ENCODE results near the gene EPX.
A peak's percentile ranks its signal among the peaks of the same experiment; 100 is the strongest.
"Not testable (repeated sequence)": the region's sequence is repeated elsewhere in the genome, so short reads cannot be mapped to it uniquely, and the experiment has no call there.

The EPX gene

DNA sequence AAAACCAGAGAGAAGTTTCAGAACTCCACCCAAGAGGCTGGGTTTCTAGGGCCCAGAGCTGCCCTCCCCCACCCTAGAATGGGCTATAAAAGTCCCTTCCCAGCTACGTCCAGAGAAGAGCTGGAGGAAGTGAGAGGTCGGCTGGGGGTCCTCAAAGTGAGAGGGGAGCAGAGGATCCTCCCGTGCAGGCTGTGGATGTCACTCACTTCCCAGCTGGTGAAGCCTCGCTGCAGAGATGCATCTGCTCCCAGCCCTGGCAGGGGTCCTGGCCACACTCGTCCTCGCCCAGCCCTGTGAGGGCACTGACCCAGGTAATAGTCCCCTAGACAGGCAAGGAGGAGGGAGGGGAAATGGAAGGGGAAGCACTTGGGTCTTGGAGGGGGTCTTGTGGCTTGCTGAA is at the start of gene EPX:
Gene EPX, plus strand, starts transcription at position 115 of the 400 bp plus-strand sequence. Its CDS starts 121 bp downstream, at position 236.
- TF ChIP-seq, protein P1, sequence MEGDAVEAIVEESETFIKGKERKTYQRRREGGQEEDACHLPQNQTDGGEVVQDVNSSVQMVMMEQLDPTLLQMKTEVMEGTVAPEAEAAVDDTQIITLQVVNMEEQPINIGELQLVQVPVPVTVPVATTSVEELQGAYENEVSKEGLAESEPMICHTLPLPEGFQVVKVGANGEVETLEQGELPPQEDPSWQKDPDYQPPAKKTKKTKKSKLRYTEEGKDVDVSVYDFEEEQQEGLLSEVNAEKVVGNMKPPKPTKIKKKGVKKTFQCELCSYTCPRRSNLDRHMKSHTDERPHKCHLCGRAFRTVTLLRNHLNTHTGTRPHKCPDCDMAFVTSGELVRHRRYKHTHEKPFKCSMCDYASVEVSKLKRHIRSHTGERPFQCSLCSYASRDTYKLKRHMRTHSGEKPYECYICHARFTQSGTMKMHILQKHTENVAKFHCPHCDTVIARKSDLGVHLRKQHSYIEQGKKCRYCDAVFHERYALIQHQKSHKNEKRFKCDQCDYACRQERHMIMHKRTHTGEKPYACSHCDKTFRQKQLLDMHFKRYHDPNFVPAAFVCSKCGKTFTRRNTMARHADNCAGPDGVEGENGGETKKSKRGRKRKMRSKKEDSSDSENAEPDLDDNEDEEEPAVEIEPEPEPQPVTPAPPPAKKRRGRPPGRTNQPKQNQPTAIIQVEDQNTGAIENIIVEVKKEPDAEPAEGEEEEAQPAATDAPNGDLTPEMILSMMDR (IDR thresholded peaks at IDR 0.05; ENCODE audit: borderline replicate concordance, control extremely low read depth, extremely low read depth, insufficient read depth, missing control alignments): no peak
- peak; percentile 50 for DNase-seq (ENCODE audit: low spot score)

DNA sequence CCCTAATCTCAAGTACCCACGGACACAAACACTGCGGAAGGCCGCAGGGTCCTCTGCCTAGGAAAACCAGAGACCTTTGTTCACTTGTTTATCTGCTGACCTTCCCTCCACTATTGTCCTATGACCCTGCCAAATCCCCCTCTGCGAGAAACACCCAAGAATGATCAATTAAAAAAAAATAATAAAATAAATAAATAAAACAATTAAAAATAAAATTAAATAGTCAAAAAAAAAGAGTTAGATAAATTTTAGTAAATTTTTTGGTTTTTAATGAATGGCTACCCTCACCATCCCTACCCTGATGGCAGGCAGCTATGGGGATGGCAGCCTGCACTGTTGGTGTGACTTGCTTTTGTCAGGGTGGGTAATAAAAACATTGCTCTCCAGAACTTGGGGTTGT is 49.2 kb upstream of the EPX start:
- in situ Hi-C loops (cut with MboI; ENCODE audit: low sequenced_read_pairs, unreplicated experiment); DNase-seq (ENCODE audit: low spot score): not testable (repeated sequence)

More for the DNA sequence above, at the start of gene EPX:
- in situ Hi-C loops (cut with MboI; ENCODE audit: low sequenced_read_pairs, unreplicated experiment): no loop called here

- in situ Hi-C loops (cut with MboI; ENCODE audit: low sequenced_read_pairs, unreplicated experiment): no loop called here
- TF ChIP-seq, protein P1 (IDR thresholded peaks at IDR 0.05; ENCODE audit: borderline replicate concordance, control extremely low read depth, extremely low read depth, insufficient read depth, missing control alignments): no peak
- DNase-seq (ENCODE audit: low spot score): no peak
Measured at GRCh38 chr17:58144801-58145200, 47.7 kb upstream of the EPX start.

DNA sequence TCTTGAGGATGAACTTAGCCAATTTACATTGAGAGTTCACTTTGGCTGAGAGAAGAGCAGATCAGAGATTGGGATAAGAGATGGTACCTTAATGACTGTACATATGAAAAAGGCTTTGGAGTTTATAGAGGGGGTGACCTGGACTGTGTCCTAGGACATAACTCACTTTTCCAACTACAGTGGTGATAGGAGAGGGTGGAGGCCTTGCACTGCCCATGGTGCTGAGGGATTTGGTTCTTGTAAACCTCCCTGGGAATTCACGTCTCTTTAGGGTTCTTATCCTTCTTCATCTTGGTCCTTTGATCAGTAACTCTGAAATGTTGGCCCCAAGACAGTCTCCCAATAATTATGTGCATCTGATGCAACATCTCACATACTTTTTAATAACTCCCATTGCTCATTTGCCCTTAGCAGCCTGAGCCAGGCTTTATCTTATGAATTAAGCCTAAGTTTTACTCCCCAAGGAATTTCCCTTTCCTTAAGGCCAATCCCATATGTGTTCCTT is 44.5 kb upstream of the EPX start, which contains the start of gene OR4D1:
Gene OR4D1, plus strand, starts transcription at position 455 of the 505 bp plus-strand sequence. CDS start 6,770 bp downstream, outside the sequence.
- TF ChIP-seq, protein P1 (IDR thresholded peaks at IDR 0.05; ENCODE audit: borderline replicate concordance, control extremely low read depth, extremely low read depth, insufficient read depth, missing control alignments): no peak
- no peak for DNase-seq (ENCODE audit: low spot score)
- in situ Hi-C loops (cut with MboI; ENCODE audit: low sequenced_read_pairs, unreplicated experiment): no loop called here

GRCh38 chr17:58148609-58149008 is 43.9 kb upstream of the EPX start:
- TF ChIP-seq, protein P1 (IDR thresholded peaks at IDR 0.05; ENCODE audit: borderline replicate concordance, control extremely low read depth, extremely low read depth, insufficient read depth, missing control alignments): no peak
- in situ Hi-C loops (cut with MboI; ENCODE audit: low sequenced_read_pairs, unreplicated experiment): no loop called here
- no peak for DNase-seq (ENCODE audit: low spot score)

DNA sequence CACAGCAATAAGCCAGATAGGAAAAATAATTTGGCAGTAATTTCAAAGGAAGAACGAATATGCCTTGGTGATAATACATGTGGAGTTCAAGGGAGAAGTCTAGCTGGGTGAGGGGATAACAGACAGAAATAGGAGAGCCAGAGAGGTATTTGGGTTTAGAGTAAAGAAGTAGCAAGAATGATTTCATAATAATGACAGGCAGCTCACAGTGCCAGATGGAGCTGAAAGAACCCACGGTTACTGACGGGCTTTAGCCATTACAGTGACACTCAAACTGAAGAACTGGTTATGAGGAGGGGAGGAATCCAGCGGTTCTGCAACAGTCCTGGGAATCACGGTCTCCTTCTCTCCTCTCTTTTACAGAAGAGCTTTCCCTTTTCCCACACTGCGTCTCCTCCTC is 42.1 kb upstream of the EPX start:
- TF ChIP-seq, protein P1 (IDR thresholded peaks at IDR 0.05; ENCODE audit: borderline replicate concordance, control extremely low read depth, extremely low read depth, insufficient read depth, missing control alignments): no peak
- DNase-seq (ENCODE audit: low spot score): no peak
- in situ Hi-C loops (cut with MboI; ENCODE audit: low sequenced_read_pairs, unreplicated experiment): no loop called here

DNA sequence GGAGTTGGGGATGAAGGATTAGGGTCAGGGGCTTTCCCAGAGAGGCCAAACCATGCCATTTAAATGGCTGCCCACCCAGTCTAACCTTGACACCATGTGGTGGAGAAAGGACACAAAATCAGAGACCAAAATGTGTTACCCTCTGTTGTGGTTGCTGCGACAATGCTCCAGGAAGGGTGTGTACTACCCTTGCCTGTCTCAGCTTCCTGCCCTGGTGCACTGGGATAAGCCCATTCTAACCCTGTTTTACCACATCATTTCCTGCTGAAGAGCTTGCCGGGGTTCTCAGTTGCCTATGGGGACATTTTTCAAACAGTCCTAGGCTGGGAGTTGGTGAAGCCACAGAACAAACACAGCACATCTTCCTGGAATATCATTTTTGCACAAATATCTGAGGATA is 39.5 kb upstream of the EPX start:
- in situ Hi-C loops (cut with MboI; ENCODE audit: low sequenced_read_pairs, unreplicated experiment): no loop called here
- TF ChIP-seq, protein P1 (IDR thresholded peaks at IDR 0.05; ENCODE audit: borderline replicate concordance, control extremely low read depth, extremely low read depth, insufficient read depth, missing control alignments): no peak
- DNase-seq (ENCODE audit: low spot score): no peak
